CD4-positive, alpha-beta T cell (primary cell): Measurements from ENCODE around the gene RNF4. TPM values are rescaled to one million over a fixed set of nuclear protein-coding genes. Genes with fewer than 3 reads are reported as not detected.

Experiments
- ATAC-seq: fragments of 200-7000 bp; cut with Tn5 transposase; one replicate; pipeline ENCODE4 v1.10.0; 2022; ENCODE audit warnings: mild to moderate bottlenecking; ENCODE audit not compliant: poor library complexity
- CTCF ChIA-PET: fragments of 350-600 bp; sonication (Branson Sonifier 250); formaldehyde crosslinking; loops from one replicate; lab custom pipeline; 2021; ENCODE audit warnings: antibody characterized with exemption, inconsistent platforms; lab: Charles Lee
- POLR2A ChIA-PET: fragments of 350-600 bp; sonication (Branson Sonifier 250); formaldehyde crosslinking; loops from one replicate; lab custom pipeline; 2021; ENCODE audit warnings: antibody characterized with exemption, inconsistent platforms; lab: Charles Lee
- DNase-seq, 14 experiments: peaks; one replicate each; pipeline ENCODE4 v3.0.0-alpha.2; 2013 to 2020; ENCODE audit warnings: mixed read lengths in 2 of 14
- H3K27ac ChIP-seq, 2 donors: one replicate each; pipeline versions ENCODE4 v1.5.1 to v1.7.0; 2013; ENCODE audit warnings: low read length in 2 of 2, low read depth in 1 of 2, mild to moderate bottlenecking in 1 of 2
- H3K27me3 ChIP-seq, 2 experiments: 1 replicate in 1 of 2; 2 replicates in 1 of 2; pipeline versions ENCODE4 v1.6.1 to v1.7.0; 2013; ENCODE audit warnings: low read length in 2 of 2, control low read depth in 1 of 2, mild to moderate bottlenecking in 1 of 2, moderate library complexity in 1 of 2; ENCODE audit not compliant: insufficient read depth in 2 of 2, control insufficient read depth in 1 of 2
- H3K36me3 ChIP-seq: one replicate; pipeline ENCODE4 v1.6.1; 2013; ENCODE audit warnings: low read length, control low read depth; ENCODE audit not compliant: insufficient read depth
- H3K4me1 ChIP-seq: one replicate; pipeline ENCODE4 v1.6.1; 2013; ENCODE audit warnings: low read length, control low read depth; ENCODE audit not compliant: insufficient read depth
- H3K4me3 ChIP-seq: one replicate; pipeline ENCODE4 v1.5.1; 2013; ENCODE audit warnings: mild to moderate bottlenecking, low read length, moderate library complexity
- H3K9me3 ChIP-seq, 2 experiments: 1 replicate in 1 of 2; 2 replicates in 1 of 2; pipeline versions ENCODE4 v1.6.1 to v1.7.0; 2013; ENCODE audit warnings: low read length in 2 of 2, mild to moderate bottlenecking in 2 of 2, control low read depth in 1 of 2, moderate library complexity in 1 of 2; ENCODE audit not compliant: control insufficient read depth in 1 of 2, insufficient read depth in 1 of 2
- H3K27ac Mint-ChIP-seq: one replicate; pipeline ENCODE4 v1.8.0; 2020; ENCODE audit warnings: mixed read lengths
- H3K27me3 Mint-ChIP-seq: one replicate; pipeline ENCODE4 v1.8.0; 2021; ENCODE audit warnings: mixed read lengths
- H3K36me3 Mint-ChIP-seq: one replicate; pipeline ENCODE4 v1.8.0; 2021; ENCODE audit warnings: low read depth, mixed read lengths
- H3K4me1 Mint-ChIP-seq: one replicate; pipeline ENCODE4 v1.8.0; 2021; ENCODE audit warnings: low read depth, mixed read lengths
- H3K4me3 Mint-ChIP-seq: one replicate; pipeline ENCODE4 v1.8.0; 2020; ENCODE audit warnings: mild to moderate bottlenecking, mixed read lengths
- H3K9me3 Mint-ChIP-seq: one replicate; pipeline ENCODE4 v1.8.0; 2020; ENCODE audit warnings: mixed read lengths
- intact Hi-C, 2 experiments: fragments of 100-400 bp; cut with DNase I in 1 of 2; cut with micrococcal nuclease in 1 of 2; formaldehyde crosslinking; loops; one replicate each; pipeline versions ENCODE4 v1.15.1 to v1.9.0; 2023 to 2025; cut with DNase I, micrococcal nuclease
- total RNA-seq, 174 experiments: library from RNA in 2 of 174; stranded (reverse) in 2 of 174; gene quantifications; one replicate each; pipeline ENCODE4 v1.2.3 and lab custom pipeline; 2021 to 2026
- TF ChIP-seq, protein P1 (sequence below): fragments of 200-600 bp; IDR thresholded peaks from one replicate; pipeline ENCODE4 v1.8.0; 2022; ENCODE audit warnings: antibody characterized with exemption, mild to moderate bottlenecking

RNF4 gene
- total RNA-seq, 2 experiments from 2014 or later: 106 to 109 TPM

DNA sequence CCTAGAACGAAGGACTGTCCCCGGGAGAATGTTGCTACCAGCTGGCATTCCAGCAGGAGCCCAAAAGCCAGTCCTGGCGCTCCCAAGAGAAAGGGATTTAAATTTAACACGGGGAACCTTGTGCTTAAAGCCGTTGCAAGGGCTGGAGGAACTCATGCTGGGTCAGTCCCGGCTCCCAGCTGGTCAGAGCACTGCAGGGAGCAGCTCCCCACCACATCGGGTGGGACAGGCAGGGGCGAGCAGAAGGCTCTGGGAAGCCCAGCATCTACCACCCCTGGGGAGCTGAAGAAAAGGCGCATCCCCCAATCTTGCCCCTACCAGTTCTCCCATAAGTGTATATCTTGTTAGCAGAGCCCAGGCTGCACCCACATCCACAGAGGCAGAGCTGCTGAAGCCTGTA is 34.5 kb upstream of the RNF4 start:
- POLR2A ChIA-PET: no interaction called here
- Histone ChIP-seq H3K27me3 (no peaks in the 10 kb centered on the region), H3K9me3 (no peaks in the 10 kb centered on the region), H3K4me1 (no peaks in the 10 kb centered on the region), H3K36me3 (no peaks in the 10 kb centered on the region), H3K27ac (no peak overlapping the region), H3K4me3 (no peak overlapping the region)
- ATAC-seq (no peak), DNase-seq (no peak)
- H3K4me3 Mint-ChIP-seq: no peak overlapping the region
- H3K27ac Mint-ChIP-seq: no peak overlapping the region
- CTCF ChIA-PET: no interaction called here
- no peaks in the 10 kb centered on the region for H3K36me3 Mint-ChIP-seq
- H3K4me1 Mint-ChIP-seq: no peaks in the 10 kb centered on the region
- no peaks in the 10 kb centered on the region for H3K27me3 Mint-ChIP-seq
- intact Hi-C loops: no loop called here
- H3K9me3 Mint-ChIP-seq: no peaks in the 10 kb centered on the region
- TF ChIP-seq, protein P1, sequence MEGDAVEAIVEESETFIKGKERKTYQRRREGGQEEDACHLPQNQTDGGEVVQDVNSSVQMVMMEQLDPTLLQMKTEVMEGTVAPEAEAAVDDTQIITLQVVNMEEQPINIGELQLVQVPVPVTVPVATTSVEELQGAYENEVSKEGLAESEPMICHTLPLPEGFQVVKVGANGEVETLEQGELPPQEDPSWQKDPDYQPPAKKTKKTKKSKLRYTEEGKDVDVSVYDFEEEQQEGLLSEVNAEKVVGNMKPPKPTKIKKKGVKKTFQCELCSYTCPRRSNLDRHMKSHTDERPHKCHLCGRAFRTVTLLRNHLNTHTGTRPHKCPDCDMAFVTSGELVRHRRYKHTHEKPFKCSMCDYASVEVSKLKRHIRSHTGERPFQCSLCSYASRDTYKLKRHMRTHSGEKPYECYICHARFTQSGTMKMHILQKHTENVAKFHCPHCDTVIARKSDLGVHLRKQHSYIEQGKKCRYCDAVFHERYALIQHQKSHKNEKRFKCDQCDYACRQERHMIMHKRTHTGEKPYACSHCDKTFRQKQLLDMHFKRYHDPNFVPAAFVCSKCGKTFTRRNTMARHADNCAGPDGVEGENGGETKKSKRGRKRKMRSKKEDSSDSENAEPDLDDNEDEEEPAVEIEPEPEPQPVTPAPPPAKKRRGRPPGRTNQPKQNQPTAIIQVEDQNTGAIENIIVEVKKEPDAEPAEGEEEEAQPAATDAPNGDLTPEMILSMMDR: no peak

DNA sequence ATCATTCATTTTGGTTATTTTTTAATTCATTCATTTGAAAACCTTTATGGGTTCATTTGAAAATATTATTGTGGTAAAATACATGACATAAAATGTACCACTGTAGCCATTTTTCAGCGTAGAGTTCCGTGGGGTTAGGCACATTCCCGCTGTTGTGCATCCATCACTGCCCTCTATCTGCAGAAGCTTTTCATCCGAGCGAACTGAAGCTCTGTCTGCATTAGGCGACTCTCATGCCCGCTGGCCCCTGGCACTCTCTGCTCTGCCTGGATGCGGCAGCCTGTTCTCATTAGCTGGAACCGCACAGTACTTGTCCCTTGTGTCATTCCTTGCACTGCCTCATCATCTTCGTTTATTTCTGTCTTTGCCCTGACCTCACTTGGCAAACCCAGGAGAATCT is 32.6 kb upstream of the RNF4 start:
- DNase-seq: peak in 1 of 14 experiments; percentile 10
- H3K9me3 Mint-ChIP-seq: no peaks in the 10 kb centered on the region
- intact Hi-C loops: no loop called here
- no peak overlapping the region for H3K4me3 Mint-ChIP-seq
- H3K4me1 Mint-ChIP-seq: no peaks in the 10 kb centered on the region
- no peak overlapping the region for H3K4me3 ChIP-seq
- H3K27ac Mint-ChIP-seq: no peak overlapping the region
- H3K36me3 ChIP-seq: no peaks in the 10 kb centered on the region
- TF ChIP-seq, protein P1: no peak
- no peaks in the 10 kb centered on the region for H3K27me3 ChIP-seq
- H3K36me3 Mint-ChIP-seq: no peaks in the 10 kb centered on the region
- no peak overlapping the region for H3K27ac ChIP-seq
- ATAC-seq: no peak
- CTCF ChIA-PET: interaction anchor here (0.9 kb wide), 1 partner anchor 18 kb away, joined by 3 read pairs; the partner anchor contains the start of genes CFAP99 and ZFYVE28
- POLR2A ChIA-PET: no interaction called here
- H3K4me1 ChIP-seq: peaks cover under 1% of the 10 kb centered on the region
- no peaks in the 10 kb centered on the region for H3K27me3 Mint-ChIP-seq
- H3K9me3 ChIP-seq: no peaks in the 10 kb centered on the region

DNA sequence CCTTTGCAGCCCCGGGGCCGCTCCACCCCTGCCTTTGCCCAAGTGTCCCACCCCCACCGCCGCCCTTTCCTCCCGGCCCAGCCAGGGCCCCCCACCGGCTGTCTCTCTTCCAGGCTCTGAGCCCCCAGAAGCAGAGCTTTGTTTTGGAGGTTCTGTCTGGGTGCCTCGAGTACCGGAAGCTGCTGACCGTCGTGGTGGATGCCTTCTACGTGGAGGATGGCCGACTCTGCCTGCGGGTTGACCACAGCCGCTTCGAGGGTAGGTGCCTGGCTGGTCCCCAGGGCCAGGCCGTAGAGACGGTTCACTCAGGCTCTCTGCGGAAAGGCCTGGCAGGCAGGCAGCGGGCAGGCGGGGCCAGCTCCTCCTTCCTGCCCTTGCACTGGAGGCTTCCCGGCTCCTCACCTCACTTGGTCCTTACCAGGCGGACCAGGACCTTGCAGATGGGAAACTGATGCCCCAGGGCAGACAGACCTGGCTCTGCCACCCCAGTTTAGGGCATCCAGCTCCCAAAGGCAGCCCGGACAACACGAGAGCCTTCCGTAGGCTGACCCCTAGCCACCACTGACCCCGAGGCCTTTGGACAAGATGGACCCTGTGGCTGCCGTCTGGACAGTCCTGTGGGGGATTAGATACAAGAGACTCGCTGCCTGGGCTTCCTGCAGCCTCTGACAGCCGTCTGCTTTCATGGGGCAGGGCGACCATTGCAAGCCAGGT is 32.0 kb upstream of the RNF4 start:
- H3K9me3 ChIP-seq: no peaks in the 10 kb centered on the region
- ATAC-seq (no peak), DNase-seq (no peak)
- no peaks in the 10 kb centered on the region for H3K36me3 ChIP-seq
- ChIA-PET POLR2A (no interaction called here), CTCF (interaction anchor here (0.9 kb wide), 1 partner anchor 18 kb away, joined by 3 read pairs; the partner anchor contains the start of genes CFAP99 and ZFYVE28)
- H3K27me3 ChIP-seq: no peaks in the 10 kb centered on the region
- H3K27me3 Mint-ChIP-seq: no peaks in the 10 kb centered on the region
- H3K4me3 Mint-ChIP-seq: no peak overlapping the region
- no peaks in the 10 kb centered on the region for H3K9me3 Mint-ChIP-seq
- H3K4me1 Mint-ChIP-seq: no peaks in the 10 kb centered on the region
- H3K27ac ChIP-seq: no peak overlapping the region
- intact Hi-C loops: no loop called here
- TF ChIP-seq, protein P1: no peak
- no peak overlapping the region for H3K27ac Mint-ChIP-seq
- H3K4me3 ChIP-seq: no peak overlapping the region
- peaks cover 7% of the 10 kb centered on the region for H3K4me1 ChIP-seq
- no peaks in the 10 kb centered on the region for H3K36me3 Mint-ChIP-seq
